ENCODE results near the gene CALHM3. TPM values are rescaled to one million over a fixed set of nuclear protein-coding genes. Genes with fewer than 3 reads are reported as not detected.
A peak's percentile ranks its signal among the peaks of the same experiment; 100 is the strongest.
"Not testable (repeated sequence)": the region's sequence is repeated elsewhere in the genome, so short reads cannot be mapped to it uniquely, and the experiment has no call there.

Gene CALHM3
- total RNA-seq, 5 donors from 2014 or later (not counting 1 experiment from before 2014, with no cell fraction given) = not detected

DNA sequence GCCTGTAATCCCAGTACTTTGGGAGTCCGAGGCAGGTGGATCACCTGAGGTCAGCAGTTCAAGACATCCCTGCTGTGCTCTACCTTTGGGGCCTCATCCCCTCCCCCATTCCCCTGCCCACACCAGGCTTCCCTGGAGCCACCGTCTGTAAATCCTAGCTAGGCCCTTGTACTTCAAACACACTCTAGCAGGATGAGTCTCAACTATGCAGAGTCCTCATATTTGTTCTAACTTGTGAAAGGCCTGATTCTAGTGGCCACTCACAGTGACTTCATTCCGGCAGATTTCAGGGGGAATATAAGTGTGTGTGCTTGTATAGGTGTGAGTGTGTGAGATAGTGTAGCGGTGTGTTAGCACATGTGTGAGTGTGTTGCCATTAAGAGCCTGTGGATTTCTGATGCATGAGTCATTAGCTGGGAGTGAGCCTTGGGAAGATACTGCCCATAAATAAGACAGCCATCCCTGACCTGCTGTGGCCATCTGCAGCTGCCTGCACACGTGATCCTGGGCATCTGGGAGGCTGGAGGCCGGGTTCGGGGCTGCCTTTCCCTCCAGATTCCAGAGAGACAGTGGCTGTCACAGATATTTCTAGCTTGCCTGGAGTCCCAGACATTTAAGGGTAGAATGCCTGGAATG lies 12.8 kb upstream of the CALHM3 start:
- ChIA-PET CTCF (interaction anchor here (0.6 to 1.7 kb wide), 3 partner anchors 8 to 74 kb away, joined by 6 to 18 read pairs (median 9); no protein-coding TSS in a partner anchor), POLR2A (no interaction called here)
- Histone ChIP-seq H3K4me1 (ENCODE audit: control insufficient read depth in 1 of 2, extremely low read depth in 1 of 2, insufficient read depth in 2 of 2, low read length in 2 of 2) (peaks cover 0 to 24% of the 10 kb centered on the region in 2 experiments), H3K4me3 (ENCODE audit: control insufficient read depth in 1 of 2, extremely low read depth in 1 of 2, low read length in 1 of 2) (no peak overlapping the region), H3K36me3 (ENCODE audit: control insufficient read depth in 2 of 2, extremely low read depth in 1 of 2, insufficient read depth in 1 of 2, low read length in 1 of 2) (no peaks in the 10 kb centered on the region), H3K9me3 (no peaks in the 10 kb centered on the region), H3K27me3 (replicated peaks in 1 of 2; ENCODE audit: control insufficient read depth in 2 of 2, extremely low read depth in 1 of 2, insufficient read depth in 2 of 2, low read length in 1 of 2) (peaks cover 3 to 42% of the 10 kb centered on the region in 2 experiments), H3K27ac (ENCODE audit: low read length) (no peak overlapping the region)
- Mint-ChIP-seq H3K4me1 (peaks cover 11 to 27% (median 17%) of the 10 kb centered on the region in 3 donors), H3K9me3 (no peaks in the 10 kb centered on the region), H3K36me3 (no peaks in the 10 kb centered on the region), H3K27ac (peak overlapping the region in 1 of 2 donors; percentile 44), H3K4me3 (peak overlapping the region in 2 of 3 donors; percentile 1 to 83), H3K27me3 (peaks cover 35 to 39% of the 10 kb centered on the region in 2 donors)
- 89% methylated on average over 7 of the region's 7 CpGs for WGBS (ENCODE audit: insufficient coverage)
- ATAC-seq (replicated peaks in 1 of 4) = no peak
- no peak for DNase-seq

DNA sequence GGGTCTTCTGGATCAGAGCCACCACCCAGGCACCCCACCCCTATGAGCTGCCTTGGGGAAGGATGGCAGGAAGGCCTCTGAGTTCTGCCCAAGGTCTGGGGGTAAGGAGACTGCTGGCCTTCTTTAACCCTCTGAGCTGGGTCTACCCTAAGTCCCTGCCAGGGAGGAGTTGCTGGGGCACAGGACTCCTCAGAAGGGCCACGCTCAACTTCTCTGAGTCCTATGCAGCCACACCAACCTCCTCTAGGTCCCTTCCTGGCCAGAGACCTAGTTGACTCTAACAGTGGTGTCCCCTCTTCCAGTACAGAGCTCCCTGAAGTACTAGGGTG lies 11.9 kb upstream of the CALHM3 start:
- peaks cover 0 to 24% of the 10 kb centered on the region in 2 experiments for H3K4me1 ChIP-seq (ENCODE audit: control insufficient read depth in 1 of 2, extremely low read depth in 1 of 2, insufficient read depth in 2 of 2, low read length in 2 of 2)
- no CpG with 5 or more reads among the region's 1 CpG for WGBS (ENCODE audit: insufficient coverage)
- no peak for DNase-seq
- ATAC-seq (replicated peaks in 1 of 4) = peak in 2 of 4 experiments; percentile 6 to 7
- H3K9me3 ChIP-seq = no peaks in the 10 kb centered on the region
- H3K4me1 Mint-ChIP-seq = peaks cover 11 to 27% (median 17%) of the 10 kb centered on the region in 3 donors
- ChIA-PET CTCF (interaction anchor here (0.6 to 1.7 kb wide), 3 partner anchors 8 to 157 kb away, joined by 3 to 12 read pairs (median 6); no protein-coding TSS in a partner anchor), POLR2A (interaction anchor here in 1 of 2 donors (0.7 kb wide), 1 partner anchor 848 kb away, joined by 4 read pairs; the partner anchor contains the start of gene ITPRIP)
- no peak overlapping the region for H3K27ac Mint-ChIP-seq
- H3K27me3 ChIP-seq (replicated peaks in 1 of 2; ENCODE audit: control insufficient read depth in 2 of 2, extremely low read depth in 1 of 2, insufficient read depth in 2 of 2, low read length in 1 of 2) = peaks cover 3 to 41% of the 10 kb centered on the region in 2 experiments
- H3K9me3 Mint-ChIP-seq = no peaks in the 10 kb centered on the region
- H3K27me3 Mint-ChIP-seq = peaks cover 33 to 37% of the 10 kb centered on the region in 2 donors
- H3K36me3 Mint-ChIP-seq = no peaks in the 10 kb centered on the region
- H3K27ac ChIP-seq (ENCODE audit: low read length) = no peak overlapping the region
- no peaks in the 10 kb centered on the region for H3K36me3 ChIP-seq (ENCODE audit: control insufficient read depth in 2 of 2, extremely low read depth in 1 of 2, insufficient read depth in 1 of 2, low read length in 1 of 2)
- no peak overlapping the region for H3K4me3 Mint-ChIP-seq
- H3K4me3 ChIP-seq (ENCODE audit: control insufficient read depth in 1 of 2, extremely low read depth in 1 of 2, low read length in 1 of 2) = no peak overlapping the region

DNA sequence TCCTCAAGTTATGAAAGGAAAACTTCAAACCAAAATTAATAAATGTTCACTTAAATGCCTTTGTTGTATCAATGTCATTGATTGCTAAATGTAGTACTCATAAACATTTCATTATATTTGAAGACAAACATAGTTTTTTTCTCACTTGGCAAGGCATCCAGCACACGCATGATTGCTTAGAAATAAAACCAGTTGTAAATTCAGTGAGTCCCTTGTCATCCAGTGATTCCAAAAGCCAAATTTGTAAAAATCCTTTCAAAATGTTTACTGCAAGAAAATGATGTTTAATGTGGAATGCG lies 8.3 kb upstream of the CALHM3 start:
- H3K9me3 Mint-ChIP-seq = no peaks in the 10 kb centered on the region
- no peaks in the 10 kb centered on the region for H3K9me3 ChIP-seq
- H3K4me1 Mint-ChIP-seq = peaks cover 2 to 16% (median 11%) of the 10 kb centered on the region in 3 donors
- no peaks in the 10 kb centered on the region for H3K36me3 Mint-ChIP-seq
- peaks cover 0 to 13% of the 10 kb centered on the region in 2 experiments for H3K4me1 ChIP-seq (ENCODE audit: control insufficient read depth in 1 of 2, extremely low read depth in 1 of 2, insufficient read depth in 2 of 2, low read length in 2 of 2)
- H3K27ac ChIP-seq (ENCODE audit: low read length) = no peak overlapping the region
- ChIA-PET POLR2A (no interaction called here), CTCF (no interaction called here)
- H3K4me3 Mint-ChIP-seq = no peak overlapping the region
- ATAC-seq (replicated peaks in 1 of 4) (no peak), DNase-seq (no peak)
- peaks cover 9 to 10% of the 10 kb centered on the region in 2 donors for H3K27me3 Mint-ChIP-seq
- no peaks in the 10 kb centered on the region for H3K36me3 ChIP-seq (ENCODE audit: control insufficient read depth in 2 of 2, extremely low read depth in 1 of 2, insufficient read depth in 1 of 2, low read length in 1 of 2)
- 100% methylated on average over 1 of the region's 2 CpGs for WGBS (ENCODE audit: insufficient coverage)
- H3K4me3 ChIP-seq (ENCODE audit: control insufficient read depth in 1 of 2, extremely low read depth in 1 of 2, low read length in 1 of 2) = no peak overlapping the region
- peaks cover 0 to 17% of the 10 kb centered on the region in 2 experiments for H3K27me3 ChIP-seq (replicated peaks in 1 of 2; ENCODE audit: control insufficient read depth in 2 of 2, extremely low read depth in 1 of 2, insufficient read depth in 2 of 2, low read length in 1 of 2)
- H3K27ac Mint-ChIP-seq = no peak overlapping the region

DNA sequence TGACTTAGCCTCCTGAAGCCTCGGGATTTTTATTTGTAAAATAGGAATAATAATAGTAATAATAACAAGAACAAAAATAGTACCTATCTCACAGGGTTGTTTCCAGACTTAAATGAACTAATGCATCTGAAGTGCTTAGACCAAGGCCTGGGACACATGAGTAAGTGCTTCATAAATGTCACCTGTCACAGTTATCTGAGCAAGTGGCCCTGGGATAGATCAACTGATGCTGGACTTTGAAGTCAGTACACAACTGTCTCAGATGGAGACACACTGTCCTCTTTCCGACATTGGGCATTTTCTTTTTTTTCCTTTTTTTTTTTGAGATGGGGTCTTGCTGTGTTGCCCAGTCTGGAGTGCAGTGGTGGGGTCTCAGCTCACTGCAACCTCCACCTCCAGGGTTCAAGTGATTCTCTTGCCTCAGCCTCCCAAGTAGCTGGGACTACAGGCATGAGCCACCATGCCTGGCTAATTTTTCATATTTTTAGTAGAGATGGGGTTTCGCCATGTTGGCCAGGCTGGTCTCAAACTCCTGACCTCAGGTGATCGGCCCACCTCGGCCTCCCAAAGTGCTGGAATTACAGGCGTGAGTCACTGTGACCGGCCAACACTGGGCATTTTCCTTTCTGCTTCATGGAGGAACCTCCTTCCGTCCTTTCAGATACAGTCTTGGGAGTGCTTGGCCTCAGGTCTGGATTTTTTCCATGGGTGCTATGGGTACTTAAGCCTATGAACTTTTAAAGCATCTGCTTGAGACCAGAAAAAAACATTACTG lies 7.8 kb upstream of the CALHM3 start:
- DNase-seq; H3K9me3 ChIP-seq; ATAC-seq (replicated peaks in 1 of 4); H3K36me3 Mint-ChIP-seq; H3K36me3 ChIP-seq (ENCODE audit: control insufficient read depth in 2 of 2, extremely low read depth in 1 of 2, insufficient read depth in 1 of 2, low read length in 1 of 2); H3K9me3 Mint-ChIP-seq; H3K27ac ChIP-seq (ENCODE audit: low read length); H3K4me3 Mint-ChIP-seq; H3K4me3 ChIP-seq (ENCODE audit: control insufficient read depth in 1 of 2, extremely low read depth in 1 of 2, low read length in 1 of 2); POLR2A ChIA-PET; H3K27ac Mint-ChIP-seq; H3K27me3 Mint-ChIP-seq: not testable (repeated sequence)
- WGBS (ENCODE audit: insufficient coverage) = 90% methylated on average over 4 of the region's 8 CpGs
- CTCF ChIA-PET = interaction anchor here (1.2 to 5.1 kb wide), 3 partner anchors 14 to 71 kb away, joined by 3 to 54 read pairs (median 4); no protein-coding TSS in a partner anchor
- Histone ChIP-seq H3K4me1 (ENCODE audit: control insufficient read depth in 1 of 2, extremely low read depth in 1 of 2, insufficient read depth in 2 of 2, low read length in 2 of 2) (peaks cover 0 to 13% of the 10 kb centered on the region in 2 experiments), H3K27me3 (replicated peaks in 1 of 2; ENCODE audit: control insufficient read depth in 2 of 2, extremely low read depth in 1 of 2, insufficient read depth in 2 of 2, low read length in 1 of 2) (peaks cover 0 to 13% of the 10 kb centered on the region in 2 experiments)
- peaks cover 5 to 17% (median 15%) of the 10 kb centered on the region in 3 donors for H3K4me1 Mint-ChIP-seq

DNA sequence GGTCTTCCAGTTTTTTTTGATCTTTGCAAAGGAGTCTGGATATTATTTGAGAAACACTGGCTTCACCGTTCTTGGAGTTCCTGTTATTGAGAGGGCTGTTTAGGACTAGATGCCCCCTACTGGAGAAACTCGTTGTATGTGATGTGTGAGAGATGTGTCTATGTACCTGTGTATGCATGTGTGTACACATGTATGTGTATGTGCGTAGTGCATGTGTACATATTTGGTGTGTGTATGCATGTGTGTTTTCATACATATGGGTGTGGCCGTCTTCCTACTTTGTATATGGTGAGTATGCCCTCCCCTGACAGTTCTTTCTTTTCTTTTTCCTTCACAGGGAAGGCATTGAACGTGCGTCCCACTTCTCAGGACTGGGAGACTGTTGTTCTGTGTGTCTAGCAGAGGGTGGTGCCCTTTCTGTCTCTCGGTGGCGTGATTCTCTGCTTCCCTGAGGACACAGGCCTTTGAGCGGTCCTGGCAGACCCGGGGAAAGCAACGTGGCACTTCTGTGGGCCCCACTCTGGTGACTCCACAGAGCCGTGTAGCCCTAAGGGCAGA lies 3.0 kb upstream of the CALHM3 start:
- Histone ChIP-seq H3K4me3 (ENCODE audit: control insufficient read depth in 1 of 2, extremely low read depth in 1 of 2, low read length in 1 of 2) (no peak overlapping the region), H3K27me3 (replicated peaks in 1 of 2; ENCODE audit: control insufficient read depth in 2 of 2, extremely low read depth in 1 of 2, insufficient read depth in 2 of 2, low read length in 1 of 2) (peaks cover 0 to 5% of the 10 kb centered on the region in 2 experiments), H3K27ac (ENCODE audit: low read length) (no peak overlapping the region), H3K36me3 (ENCODE audit: control insufficient read depth in 2 of 2, extremely low read depth in 1 of 2, insufficient read depth in 1 of 2, low read length in 1 of 2) (no peaks in the 10 kb centered on the region), H3K9me3 (no peaks in the 10 kb centered on the region), H3K4me1 (ENCODE audit: control insufficient read depth in 1 of 2, extremely low read depth in 1 of 2, insufficient read depth in 2 of 2, low read length in 2 of 2) (peaks cover 0 to 3% of the 10 kb centered on the region in 2 experiments)
- Mint-ChIP-seq H3K36me3 (no peaks in the 10 kb centered on the region), H3K9me3 (no peaks in the 10 kb centered on the region), H3K27ac (peak overlapping the region in 1 of 2 donors; percentile 26), H3K4me1 (peaks cover 2 to 7% (median 4%) of the 10 kb centered on the region in 3 donors), H3K4me3 (no peak overlapping the region), H3K27me3 (no peaks in the 10 kb centered on the region)
- DNase-seq = peak in 11 of 35 experiments; percentile 18 to 84 (median 38)
- peak in 3 of 4 experiments; percentile 77 to 84 (median 83) for ATAC-seq (replicated peaks in 1 of 4)
- 52% methylated on average over 9 of the region's 12 CpGs for whole genome bisulfite sequencing (ENCODE audit: insufficient coverage)
- ChIA-PET POLR2A (no interaction called here), CTCF (interaction anchor here (1.1 to 5.1 kb wide), 4 partner anchors 9 to 65 kb away, joined by 4 to 54 read pairs (median 8); no protein-coding TSS in a partner anchor)

DNA sequence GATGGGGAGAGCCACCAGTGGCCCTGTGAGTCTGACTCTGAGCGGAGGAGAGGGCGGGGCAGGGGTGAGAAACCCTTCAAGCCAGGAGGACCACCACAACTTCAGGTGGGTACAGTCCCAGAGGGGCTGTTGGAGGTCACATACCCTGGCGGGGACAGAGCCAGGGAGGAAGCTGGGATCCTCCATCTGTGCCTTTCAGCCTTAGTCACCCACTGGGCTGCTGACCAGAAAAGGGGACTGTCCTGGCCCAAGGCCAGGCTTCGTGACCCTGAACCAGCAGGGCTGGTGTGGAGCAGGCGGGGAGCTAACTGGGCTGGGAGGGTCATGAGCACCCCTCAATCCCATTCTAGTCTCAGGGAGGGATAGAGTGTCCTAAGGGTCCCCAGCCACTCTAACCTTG lies 1.5 kb upstream of the CALHM3 start:
- no peak for ATAC-seq (replicated peaks in 1 of 4)
- Histone ChIP-seq H3K4me1 (ENCODE audit: control insufficient read depth in 1 of 2, extremely low read depth in 1 of 2, insufficient read depth in 2 of 2, low read length in 2 of 2) (peaks cover 0 to 8% of the 10 kb centered on the region in 2 experiments), H3K36me3 (ENCODE audit: control insufficient read depth in 2 of 2, extremely low read depth in 1 of 2, insufficient read depth in 1 of 2, low read length in 1 of 2) (no peaks in the 10 kb centered on the region), H3K27me3 (replicated peaks in 1 of 2; ENCODE audit: control insufficient read depth in 2 of 2, extremely low read depth in 1 of 2, insufficient read depth in 2 of 2, low read length in 1 of 2) (peaks cover 0 to 2% of the 10 kb centered on the region in 2 experiments), H3K4me3 (ENCODE audit: control insufficient read depth in 1 of 2, extremely low read depth in 1 of 2, low read length in 1 of 2) (no peak overlapping the region), H3K9me3 (no peaks in the 10 kb centered on the region), H3K27ac (ENCODE audit: low read length) (no peak overlapping the region)
- ChIA-PET CTCF (interaction anchor here (0.5 to 1.6 kb wide), 3 partner anchors 63 to 198 kb away, joined by 3 to 5 read pairs (median 4); no protein-coding TSS in a partner anchor), POLR2A (no interaction called here)
- Mint-ChIP-seq H3K9me3 (no peaks in the 10 kb centered on the region), H3K4me3 (no peak overlapping the region), H3K4me1 (peaks cover 4 to 10% (median 7%) of the 10 kb centered on the region in 3 donors), H3K36me3 (no peaks in the 10 kb centered on the region), H3K27ac (no peak overlapping the region), H3K27me3 (no peaks in the 10 kb centered on the region)
- WGBS (ENCODE audit: insufficient coverage) = 100% methylated on average over 3 of the region's 5 CpGs
- DNase-seq = no peak
